Measurements from ENCODE around the gene KLRB1.

DNA sequence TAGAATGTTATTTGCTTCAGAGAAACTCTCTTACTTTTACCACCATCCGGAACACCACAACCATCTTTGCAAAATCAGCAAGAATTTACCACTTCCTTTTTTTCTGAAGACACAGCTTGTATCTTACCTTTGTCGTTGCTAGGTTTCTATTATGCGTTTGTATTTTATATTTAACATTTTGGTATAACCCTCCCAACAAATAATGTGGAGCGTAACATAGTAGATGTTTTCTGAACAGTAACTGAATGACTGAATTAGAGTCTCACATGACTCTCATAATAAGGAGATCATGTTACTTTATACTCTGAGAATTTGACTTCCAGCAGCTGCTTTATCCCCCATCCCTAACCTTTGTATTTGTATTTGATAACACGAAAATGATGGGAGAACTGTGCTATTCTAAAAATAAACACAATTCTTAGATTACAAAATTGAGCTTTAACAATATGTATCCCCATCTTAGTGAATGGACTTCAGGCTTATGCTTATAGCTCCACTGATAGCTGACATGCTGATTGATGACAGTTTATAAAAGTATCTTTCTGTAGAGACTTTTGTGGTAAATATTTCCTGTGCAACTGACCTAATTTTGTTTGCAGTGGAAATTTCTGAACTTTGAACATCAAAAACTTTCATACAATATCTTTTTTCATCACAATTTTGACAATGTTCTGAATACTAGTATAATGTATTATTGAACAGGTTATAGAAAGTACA, 7.9 kb upstream of the KLRB1 start:
- TF ChIP-seq ZFP30 (CRISPR knock-in tag; IDR thresholded peaks at IDR 0.05) (no peak), ARNTL (CRISPR knock-in tag; IDR thresholded peaks at IDR 0.05; ENCODE audit: borderline replicate concordance, low read depth) (no peak), BACH2 (CRISPR knock-in tag; IDR thresholded peaks at IDR 0.05; ENCODE audit: borderline replicate concordance) (no peak), ISL1 (CRISPR knock-in tag; IDR thresholded peaks at IDR 0.05) (no peak)
- TF ChIP-seq, protein P1, sequence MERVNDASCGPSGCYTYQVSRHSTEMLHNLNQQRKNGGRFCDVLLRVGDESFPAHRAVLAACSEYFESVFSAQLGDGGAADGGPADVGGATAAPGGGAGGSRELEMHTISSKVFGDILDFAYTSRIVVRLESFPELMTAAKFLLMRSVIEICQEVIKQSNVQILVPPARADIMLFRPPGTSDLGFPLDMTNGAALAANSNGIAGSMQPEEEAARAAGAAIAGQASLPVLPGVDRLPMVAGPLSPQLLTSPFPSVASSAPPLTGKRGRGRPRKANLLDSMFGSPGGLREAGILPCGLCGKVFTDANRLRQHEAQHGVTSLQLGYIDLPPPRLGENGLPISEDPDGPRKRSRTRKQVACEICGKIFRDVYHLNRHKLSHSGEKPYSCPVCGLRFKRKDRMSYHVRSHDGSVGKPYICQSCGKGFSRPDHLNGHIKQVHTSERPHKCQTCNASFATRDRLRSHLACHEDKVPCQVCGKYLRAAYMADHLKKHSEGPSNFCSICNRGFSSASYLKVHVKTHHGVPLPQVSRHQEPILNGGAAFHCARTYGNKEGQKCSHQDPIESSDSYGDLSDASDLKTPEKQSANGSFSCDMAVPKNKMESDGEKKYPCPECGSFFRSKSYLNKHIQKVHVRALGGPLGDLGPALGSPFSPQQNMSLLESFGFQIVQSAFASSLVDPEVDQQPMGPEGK (CRISPR knock-in tag; IDR thresholded peaks at IDR 0.05; ENCODE audit: borderline replicate concordance) = no peak
- TF ChIP-seq, protein P2, sequence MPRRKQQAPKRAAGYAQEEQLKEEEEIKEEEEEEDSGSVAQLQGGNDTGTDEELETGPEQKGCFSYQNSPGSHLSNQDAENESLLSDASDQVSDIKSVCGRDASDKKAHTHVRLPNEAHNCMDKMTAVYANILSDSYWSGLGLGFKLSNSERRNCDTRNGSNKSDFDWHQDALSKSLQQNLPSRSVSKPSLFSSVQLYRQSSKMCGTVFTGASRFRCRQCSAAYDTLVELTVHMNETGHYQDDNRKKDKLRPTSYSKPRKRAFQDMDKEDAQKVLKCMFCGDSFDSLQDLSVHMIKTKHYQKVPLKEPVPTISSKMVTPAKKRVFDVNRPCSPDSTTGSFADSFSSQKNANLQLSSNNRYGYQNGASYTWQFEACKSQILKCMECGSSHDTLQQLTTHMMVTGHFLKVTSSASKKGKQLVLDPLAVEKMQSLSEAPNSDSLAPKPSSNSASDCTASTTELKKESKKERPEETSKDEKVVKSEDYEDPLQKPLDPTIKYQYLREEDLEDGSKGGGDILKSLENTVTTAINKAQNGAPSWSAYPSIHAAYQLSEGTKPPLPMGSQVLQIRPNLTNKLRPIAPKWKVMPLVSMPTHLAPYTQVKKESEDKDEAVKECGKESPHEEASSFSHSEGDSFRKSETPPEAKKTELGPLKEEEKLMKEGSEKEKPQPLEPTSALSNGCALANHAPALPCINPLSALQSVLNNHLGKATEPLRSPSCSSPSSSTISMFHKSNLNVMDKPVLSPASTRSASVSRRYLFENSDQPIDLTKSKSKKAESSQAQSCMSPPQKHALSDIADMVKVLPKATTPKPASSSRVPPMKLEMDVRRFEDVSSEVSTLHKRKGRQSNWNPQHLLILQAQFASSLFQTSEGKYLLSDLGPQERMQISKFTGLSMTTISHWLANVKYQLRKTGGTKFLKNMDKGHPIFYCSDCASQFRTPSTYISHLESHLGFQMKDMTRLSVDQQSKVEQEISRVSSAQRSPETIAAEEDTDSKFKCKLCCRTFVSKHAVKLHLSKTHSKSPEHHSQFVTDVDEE (CRISPR knock-in tag; IDR thresholded peaks at IDR 0.05) = no peak
